ENCODE data around the gene ZNF644.

GRCh38 chr1:90924982-90925381, 96.9 kb downstream of the ZNF644 start:
- TF ChIP-seq, protein P1, sequence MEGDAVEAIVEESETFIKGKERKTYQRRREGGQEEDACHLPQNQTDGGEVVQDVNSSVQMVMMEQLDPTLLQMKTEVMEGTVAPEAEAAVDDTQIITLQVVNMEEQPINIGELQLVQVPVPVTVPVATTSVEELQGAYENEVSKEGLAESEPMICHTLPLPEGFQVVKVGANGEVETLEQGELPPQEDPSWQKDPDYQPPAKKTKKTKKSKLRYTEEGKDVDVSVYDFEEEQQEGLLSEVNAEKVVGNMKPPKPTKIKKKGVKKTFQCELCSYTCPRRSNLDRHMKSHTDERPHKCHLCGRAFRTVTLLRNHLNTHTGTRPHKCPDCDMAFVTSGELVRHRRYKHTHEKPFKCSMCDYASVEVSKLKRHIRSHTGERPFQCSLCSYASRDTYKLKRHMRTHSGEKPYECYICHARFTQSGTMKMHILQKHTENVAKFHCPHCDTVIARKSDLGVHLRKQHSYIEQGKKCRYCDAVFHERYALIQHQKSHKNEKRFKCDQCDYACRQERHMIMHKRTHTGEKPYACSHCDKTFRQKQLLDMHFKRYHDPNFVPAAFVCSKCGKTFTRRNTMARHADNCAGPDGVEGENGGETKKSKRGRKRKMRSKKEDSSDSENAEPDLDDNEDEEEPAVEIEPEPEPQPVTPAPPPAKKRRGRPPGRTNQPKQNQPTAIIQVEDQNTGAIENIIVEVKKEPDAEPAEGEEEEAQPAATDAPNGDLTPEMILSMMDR (IDR thresholded peaks at IDR 0.05 in 2 of 3, conservative IDR thresholded peaks at IDR 0.05 in 1 of 3; ENCODE audit: borderline replicate concordance in 1 of 3, insufficient read depth in 1 of 3, low read depth in 2 of 3, low read length in 2 of 3), result no peak
- TF ChIP-seq POLR2A (IDR thresholded peaks at IDR 0.05; ENCODE audit: borderline replicate concordance, extremely low read depth, insufficient read depth, insufficient read length), result no peak
- TF ChIP-seq POLR2AphosphoS5 (IDR thresholded peaks at IDR 0.05; ENCODE audit: low read depth, low read length), result no peak
- no peak for TF ChIP-seq JUND (IDR thresholded peaks at IDR 0.05)
- no peak for TF ChIP-seq EZH2phosphoT487 (IDR thresholded peaks at IDR 0.05; ENCODE audit: borderline replicate concordance)
- TF ChIP-seq EZH2 (IDR thresholded peaks at IDR 0.05), result no peak
